GM19035 (cell line): ENCODE results near the gene ENTHD1.
A peak's percentile ranks its signal among the peaks of the same experiment; 100 is the strongest.

Experiments
- ATAC-seq: cut with Tn5 transposase; IDR thresholded peaks from one replicate; pipeline ENCODE4 v1.9.1; 2021; ENCODE audit not compliant: unreplicated experiment

Gene ENTHD1

DNA sequence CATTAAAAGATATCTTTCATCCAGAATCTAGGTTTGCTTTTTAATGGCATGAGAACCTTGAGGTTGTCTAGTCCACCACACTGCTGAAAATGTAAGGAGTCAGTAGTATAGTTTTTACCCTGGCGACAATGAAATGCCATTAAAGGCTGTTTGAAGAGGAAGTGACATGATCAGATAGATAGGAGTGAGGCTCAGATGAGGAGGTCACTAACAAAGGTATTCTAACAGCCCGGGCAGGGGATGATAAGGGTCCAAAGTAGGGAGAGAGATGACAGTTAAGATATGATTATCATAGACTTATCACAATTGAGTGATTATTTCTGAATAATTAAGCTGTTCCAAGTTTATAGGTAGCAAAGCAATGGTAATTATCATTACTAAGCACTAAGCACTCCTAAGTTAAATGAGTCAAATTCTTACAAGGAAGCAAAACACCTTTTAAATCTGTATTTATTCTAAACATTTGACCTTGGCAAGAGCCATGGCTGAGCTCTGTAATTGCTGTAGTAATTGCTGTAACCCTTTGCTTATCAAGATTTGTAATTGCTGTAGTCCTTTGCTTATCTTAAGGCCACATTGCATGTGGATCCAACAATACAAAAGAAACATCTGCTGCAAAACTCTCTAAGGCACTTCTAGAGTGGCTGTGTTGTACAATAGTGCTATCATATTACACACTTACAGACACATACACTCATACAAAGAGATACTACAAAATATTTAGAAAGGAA, 92.6 kb downstream of the ENTHD1 start:
- no peak for ATAC-seq

DNA sequence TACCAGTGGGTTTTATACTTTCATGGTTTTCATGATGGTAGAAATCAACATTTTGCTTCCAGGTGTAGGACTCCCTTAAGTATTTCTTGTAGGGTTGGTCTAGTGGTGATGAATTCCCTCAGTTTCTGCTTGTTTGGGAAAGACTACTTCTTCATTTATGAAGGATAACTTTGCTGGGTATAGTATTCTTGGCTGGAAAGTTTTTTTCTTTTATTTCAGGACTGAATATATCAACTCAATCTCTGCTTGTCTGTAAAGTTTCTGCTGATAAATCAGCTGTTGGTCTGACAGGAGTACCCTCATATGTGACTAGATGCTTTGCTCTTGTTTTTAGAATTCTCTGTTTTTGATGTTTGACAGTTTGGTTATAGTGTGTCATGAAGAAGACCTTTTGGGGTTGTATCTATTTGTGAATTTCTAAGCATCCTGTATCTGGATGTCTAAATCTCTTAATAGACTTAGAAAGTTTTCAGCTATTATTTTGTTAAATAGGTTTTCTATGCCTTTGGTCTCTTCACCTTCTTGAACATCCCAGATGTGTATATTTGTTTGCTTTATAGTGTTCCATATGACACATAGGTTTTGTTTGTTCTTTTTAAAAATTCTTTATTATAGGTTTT, 95.9 kb downstream of the ENTHD1 start:
- no peak for ATAC-seq

DNA sequence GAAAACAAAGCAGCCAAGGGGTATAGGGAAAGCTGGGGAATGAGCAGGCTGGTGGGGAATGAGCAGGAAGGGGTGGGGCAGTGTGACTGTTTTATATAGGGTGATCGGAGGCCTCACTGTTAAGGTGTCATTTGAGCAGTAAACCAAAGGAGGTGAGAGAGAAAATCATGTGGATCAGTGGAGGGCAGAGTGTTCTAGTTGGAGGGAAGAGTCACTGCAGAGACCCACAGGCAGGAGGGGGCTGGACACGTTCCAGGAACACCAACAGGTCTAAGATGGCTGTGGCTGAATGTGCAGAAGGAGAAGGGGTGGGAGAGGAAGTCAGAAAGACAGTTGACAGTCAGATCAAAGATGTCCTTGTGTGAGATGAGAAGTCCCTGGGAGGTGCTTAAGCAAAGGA, 103.8 kb downstream of the ENTHD1 start:
- ATAC-seq, result no peak

DNA sequence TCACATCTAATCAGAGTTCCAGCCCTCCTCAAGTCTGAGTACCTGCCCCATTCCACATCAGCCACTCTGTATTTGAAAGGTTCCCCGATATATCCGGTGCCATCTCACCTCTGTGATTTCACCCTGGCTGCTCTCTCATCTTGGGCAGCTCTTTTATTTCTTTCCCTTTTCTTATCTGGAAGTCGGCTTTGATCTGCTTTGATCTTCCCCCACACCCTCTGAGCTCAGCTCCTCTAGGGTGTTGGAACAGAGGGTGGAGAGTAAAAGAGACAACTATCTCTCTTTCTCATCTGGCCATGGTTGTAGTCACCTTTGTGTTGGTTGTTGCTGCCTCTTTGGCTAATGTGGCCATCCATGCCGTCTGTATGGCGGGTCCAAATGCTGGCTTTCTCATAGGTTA, 108.3 kb downstream of the ENTHD1 start:
- no peak for ATAC-seq

DNA sequence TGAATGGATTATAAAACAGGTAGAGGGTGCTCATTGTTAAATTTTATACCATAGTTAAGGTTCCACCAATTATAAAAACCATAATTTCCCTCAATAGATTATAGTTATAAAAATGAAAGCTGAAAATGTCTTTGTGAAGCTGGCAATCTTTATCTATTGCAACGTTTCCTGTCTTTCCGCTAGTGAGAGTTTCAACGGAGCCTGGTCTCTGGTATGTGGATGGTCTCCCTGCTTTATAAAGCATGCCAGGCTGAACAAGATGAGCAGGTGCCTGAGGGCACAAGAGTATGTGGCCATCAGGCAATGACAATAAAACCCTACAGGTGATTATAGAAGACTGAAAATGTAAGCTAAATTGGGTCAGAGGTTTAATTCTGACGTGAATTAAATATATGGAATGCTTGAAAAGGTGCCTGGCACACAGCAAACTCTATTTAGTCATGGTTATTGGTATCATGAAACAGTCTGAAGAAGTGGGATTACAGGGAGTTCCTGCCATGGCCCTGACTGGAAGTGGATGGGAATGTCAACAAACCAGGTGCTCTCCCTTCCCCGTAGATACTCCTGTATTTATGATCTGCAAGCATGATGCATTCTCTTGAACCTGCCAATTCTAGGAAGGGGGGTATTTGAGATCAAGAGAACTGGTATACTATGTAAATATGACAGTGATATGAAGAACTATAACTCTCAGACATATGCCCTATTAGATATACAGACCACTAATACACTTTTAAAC, 115.7 kb downstream of the ENTHD1 start:
- ATAC-seq, result no peak

DNA sequence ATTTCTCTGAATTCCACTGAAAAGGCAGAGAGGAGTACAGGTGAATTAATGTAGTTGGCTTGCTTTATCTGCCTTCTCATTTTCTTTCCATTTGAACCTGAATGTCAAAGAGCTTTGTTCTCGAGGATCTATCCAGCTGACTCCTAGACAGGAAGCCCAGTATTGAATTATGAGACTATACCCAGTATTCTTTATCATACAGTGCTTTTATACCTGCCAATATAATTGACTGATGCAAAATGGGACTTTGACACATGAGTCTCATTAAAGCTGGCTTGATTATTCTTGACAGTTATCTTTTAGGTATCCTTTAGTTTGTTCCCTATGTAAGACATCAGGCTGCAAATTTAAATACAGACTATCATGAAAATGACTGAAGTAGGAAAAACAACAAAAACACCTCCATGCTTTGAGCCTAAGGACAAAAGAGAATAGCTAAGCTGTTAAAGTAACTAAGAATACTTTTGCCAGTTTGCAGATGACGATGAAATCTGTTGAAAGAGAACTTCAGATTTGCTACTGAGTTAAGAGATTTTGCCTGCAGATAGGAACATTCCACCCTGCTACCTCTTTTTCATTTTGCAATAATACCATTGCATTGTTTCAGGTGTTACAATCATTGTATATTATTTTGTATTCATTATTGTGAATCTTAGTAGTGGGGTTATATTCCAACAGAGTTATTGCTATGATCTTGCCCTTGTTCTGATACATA, 117.1 kb downstream of the ENTHD1 start:
- no peak for ATAC-seq

DNA sequence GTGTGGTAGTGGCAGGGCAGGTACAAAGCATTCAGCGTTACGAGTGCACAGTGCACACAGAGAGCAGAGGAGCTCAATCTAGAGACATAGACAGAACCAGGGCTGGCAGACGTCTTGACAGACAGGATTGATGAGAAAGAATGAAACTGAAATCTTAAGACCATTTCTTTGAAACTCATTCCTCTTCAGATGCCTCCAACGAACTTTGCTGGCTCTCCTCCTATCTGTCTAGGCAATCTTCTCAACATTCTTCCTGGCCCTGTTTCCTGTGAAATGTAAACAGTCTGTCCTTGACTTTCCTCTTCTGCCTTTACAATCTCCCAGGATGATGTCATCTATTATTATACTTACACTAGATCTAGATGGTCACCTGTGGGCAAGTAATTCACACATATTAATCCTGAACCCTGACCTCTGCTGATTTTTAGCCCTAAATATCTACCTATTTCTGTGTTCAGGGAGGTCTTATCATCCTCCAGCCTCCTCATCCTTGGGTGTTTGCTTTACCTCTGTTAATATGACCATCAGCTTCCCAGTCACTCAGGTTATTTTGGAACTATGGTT, 119.5 kb downstream of the ENTHD1 start:
- ATAC-seq, result peak; percentile 73

DNA sequence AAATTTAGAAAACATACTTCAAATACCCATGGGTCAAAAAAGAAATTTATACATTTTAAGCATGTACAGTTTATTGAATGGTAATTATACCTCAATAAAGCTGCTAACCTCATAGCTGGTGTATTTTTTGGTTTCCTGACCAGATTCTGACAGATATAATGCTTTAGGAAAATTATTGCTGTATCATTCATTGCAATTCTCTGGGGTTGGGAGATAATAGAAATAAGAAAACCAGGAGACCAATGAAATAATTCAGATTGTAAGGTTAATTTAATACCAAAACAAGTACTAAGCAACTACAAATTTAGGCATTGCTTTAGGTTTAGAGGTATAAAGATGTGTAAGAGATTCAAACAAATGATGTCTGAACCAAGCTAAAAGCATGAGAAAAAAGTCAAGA, 120.1 kb downstream of the ENTHD1 start:
- ATAC-seq, result peak; percentile 13

DNA sequence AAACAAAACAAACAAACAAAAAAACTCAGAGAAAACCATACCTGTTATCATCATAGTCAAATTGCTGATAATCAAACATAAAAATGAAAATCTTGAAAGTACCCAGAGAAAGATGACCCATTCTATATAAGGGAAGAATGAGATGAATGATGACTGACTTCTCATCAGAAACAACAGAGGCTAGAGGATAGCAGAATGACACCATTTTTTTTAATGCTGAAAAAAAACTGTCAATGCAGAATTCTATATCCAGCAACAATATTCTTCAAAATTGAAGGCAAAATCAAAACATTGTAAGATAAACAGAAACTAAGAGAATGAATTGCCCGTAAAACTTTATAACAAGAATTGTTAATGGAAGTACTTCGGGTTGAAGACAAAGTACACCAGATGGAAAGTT, 122.1 kb downstream of the ENTHD1 start:
- ATAC-seq, result no peak

DNA sequence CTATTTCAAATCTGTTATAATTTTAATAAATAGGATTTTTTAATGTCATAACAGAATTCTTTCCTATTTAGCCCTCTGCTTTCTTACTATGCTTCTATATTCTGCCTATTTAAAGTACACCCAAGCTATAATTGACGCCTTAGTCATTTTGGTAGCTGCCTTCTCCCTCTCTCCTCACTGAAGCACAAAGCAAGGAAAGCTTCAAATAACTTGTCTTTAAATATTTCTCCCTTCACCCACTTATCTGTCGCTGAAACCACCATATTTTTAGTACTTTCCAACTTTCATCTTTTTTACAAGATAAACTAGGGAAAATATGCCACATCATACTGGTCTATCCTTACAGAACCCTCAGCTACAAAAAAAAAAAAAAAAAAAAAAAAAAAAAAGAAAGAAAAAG, 127.9 kb downstream of the ENTHD1 start:
- no peak for ATAC-seq

DNA sequence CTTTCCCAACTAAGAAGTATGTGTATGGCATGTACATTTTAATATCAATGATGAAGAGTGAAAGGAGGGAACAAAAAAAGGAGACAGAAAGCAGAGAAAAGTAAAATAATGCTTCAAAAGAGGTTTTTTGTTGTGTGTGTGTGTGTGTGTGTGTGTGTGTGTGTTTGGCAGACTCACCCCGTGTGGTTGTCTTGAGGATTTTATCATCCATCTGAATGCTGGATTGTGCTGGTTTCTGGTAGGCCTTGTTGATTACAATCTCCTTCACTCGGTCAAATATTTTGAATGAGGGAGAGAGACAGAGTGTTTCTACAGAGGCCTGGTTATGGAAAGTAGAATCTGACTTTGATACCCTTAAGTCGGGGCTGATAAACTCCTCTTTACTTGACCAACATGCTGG, 128.5 kb downstream of the ENTHD1 start:
- ATAC-seq, result no peak

DNA sequence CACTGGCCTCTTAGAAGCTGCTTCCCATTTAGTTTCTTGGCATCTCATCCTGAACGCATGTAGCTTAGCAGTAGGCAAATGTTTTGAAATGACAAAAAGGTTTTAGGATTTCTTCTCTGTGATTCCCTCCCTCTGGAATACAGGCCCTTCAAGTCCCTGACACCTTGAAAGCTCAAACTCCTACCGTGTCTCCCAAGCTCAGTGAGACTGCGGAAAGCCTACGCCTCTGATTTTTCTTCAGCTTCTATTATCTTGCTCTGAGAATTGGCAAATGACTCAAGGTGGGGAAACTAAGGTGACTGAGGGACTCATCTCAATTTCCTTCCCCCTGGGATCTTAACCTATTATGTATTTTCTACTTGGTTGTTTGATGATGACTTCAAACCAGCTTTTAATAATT, 130.3 kb downstream of the ENTHD1 start:
- no peak for ATAC-seq

DNA sequence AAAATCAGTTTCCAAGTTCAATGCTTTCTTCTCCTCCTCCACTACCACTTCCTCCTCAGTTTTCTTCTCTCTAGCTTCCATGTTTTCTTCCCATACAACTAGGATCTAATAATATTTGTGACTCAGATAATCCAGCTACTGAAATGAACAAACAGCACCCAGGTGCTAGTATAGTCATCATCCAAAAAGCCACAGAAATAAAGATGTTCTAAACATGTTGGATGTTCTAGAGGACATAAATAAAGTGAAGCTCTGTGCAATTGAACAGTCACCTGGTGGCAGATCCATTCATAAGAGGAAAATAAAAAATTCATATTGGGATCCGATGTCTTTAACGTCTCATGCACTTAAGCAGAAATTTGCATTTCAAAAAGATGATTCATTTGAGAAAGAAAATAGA, 142.8 kb downstream of the ENTHD1 start:
- no peak for ATAC-seq

DNA sequence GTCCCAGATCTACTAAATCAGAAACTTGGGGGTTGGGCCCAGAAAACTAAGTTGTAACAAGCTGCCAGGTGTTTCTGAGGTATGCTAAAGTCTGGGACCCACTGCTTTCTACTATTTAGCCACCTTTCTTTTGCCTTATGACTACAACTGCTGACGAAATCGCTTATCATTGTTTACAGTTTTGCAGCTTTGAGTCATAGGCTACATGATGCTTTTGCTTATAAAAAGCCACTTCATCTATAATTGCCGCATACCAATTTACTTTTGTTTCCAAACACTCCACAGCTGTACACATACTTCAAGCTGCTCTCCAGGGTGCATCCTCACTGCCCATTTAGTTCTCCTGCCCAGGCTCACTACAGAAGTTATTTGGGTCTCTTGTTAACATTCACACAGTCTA, 144.7 kb downstream of the ENTHD1 start:
- no peak for ATAC-seq

DNA sequence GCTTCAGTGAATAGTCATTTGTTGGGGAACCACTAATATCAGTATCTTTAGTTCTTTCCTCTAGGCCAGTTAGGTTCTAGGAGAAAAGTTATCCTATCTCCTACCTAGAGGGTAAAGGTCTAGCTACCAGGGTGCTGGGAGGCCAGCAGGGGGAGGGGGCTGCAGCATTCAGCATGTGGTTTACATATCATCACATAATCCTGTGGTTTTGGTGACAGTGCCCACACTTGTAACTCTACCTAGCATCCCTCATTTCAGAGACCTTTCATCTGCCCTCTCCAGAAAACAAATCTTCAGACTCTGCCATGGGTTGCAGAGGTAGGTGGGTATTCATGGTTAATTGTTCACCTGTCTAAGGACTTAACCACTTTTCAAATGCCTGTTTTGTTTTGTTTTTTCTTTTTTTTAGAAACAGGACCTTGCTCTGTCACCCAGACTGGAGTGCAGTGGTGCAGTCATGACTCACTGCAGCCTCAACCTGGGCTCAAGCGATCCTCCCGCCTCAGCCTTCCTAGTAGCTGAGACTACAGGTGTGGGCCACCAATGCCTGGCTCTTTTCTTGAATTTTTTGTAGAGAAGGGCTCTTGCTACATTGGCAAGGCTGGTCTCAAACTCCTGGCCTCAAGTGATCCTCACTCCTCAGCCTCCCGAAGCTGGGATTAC, 146.8 kb downstream of the ENTHD1 start:
- ATAC-seq, result no peak

DNA sequence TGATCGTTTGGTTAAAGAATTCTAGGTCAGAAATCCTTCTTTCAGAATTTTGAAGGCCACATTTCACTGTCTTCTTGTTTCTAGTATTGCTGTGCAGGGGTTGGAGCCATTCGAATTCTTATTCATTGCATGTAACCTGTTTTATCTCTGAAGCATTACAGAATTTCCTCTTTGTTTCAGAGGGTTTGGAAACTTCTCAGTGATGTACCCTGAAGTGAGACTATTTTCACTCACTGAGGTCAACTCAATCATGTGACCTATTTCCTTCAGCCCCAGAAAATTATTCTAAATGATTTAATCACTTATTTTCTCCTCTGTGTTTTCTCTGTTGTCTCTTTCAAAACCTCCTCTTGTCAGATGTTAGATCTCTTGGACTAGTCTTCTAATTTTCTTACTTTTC, 147.8 kb downstream of the ENTHD1 start:
- no peak for ATAC-seq

DNA sequence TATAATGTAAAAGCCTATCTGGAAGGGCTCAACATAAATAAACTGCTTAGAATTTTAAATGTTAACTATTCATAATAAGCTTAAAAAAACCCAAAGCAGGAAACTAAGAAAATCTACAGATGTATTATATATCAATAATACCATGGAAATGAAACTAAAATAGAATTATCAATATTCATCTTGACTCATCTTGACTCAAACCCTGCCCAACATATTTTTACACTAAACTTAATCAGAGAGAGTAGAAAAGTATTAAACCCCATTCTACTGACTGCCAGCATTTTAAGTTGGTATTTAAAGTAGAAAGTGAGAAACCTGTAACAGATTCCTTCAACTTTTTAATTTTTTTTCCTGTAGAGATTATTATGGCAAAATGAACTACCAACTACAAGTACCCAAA, 149.2 kb downstream of the ENTHD1 start:
- ATAC-seq, result no peak

DNA sequence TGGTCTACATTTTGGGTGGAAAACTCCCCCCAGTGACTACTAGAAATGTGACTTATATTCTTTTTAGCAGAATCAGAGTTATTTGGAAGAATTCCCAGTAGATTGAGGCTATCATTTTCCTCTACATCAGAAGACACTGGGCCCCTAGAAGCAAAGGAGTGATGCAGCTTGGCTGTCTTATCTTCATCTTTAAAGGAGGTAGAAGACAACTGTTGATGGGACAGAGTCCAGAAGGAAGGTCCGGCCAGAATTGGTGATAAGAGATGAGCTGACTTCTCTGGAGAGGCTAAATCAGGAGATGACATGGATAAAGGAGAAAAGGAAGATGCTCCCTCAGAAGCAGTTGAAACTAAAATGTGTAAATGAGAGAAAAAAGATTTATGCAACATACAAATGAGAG, 149.6 kb downstream of the ENTHD1 start:
- no peak for ATAC-seq

DNA sequence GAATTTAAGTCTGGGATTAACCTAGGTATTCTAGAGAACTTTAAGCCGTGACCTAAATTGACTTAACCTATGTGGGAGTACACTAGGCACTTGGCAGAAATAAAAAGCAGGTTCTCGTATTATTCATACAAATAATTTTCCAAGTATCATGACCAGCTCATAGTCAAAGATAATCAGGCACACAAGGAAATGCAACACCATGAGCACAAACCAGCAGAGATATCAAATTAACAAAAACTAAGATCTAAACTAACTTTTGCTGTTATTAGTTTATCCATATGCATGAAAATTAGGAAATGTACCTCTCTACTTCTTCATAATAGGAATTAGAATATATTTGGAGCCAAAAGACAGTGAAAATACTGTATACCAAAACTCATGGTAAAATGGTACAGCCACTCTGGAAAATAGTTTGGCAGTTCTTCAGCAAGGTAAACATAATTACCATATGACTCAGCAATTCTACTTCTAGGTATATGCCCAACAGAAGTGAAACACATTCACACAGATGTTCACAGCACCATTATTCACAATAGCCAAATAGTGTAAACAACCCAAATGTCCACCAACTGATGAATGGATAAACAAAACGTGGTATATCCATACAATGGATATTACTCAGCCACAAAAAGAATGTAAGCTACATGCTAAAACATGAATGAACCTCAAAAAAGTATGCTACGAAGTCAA, 154.1 kb downstream of the ENTHD1 start:
- no peak for ATAC-seq

DNA sequence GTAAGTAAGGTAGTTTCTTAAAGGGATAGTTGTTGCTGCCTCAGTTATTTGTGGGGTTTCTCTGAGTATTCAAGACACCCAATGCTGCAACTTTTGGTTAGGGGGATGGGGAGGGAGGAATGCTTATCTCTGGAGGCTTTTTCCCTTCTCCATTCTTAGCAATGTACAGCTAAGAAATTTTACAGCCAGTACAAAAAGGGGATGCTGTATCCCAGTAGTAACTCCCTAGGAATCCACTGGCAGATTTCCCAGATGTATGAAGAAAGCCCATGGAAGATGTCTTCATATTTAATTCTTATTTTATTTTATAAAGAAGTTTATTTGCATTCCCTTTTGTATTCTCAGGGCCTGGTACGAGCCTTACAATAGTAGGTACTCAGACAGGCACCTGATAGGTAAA, 154.8 kb downstream of the ENTHD1 start:
- no peak for ATAC-seq
